Colonic mucosa (tissue), 4 donors: ENCODE data around the gene COG3. TPM values are rescaled to one million over a fixed set of nuclear protein-coding genes. Genes with fewer than 3 reads are reported as not detected.
A peak's percentile ranks its signal among the peaks of the same experiment; 100 is the strongest.

Source experiments
- DNase-seq: peaks from one replicate; pipeline ENCODE4 v3.0.0-alpha.2; 2020
- H3K27ac ChIP-seq: fragments of 200-600 bp; one replicate; pipeline ENCODE4 v1.8.0; 2021
- H3K27me3 ChIP-seq: fragments of 200-600 bp; one replicate; pipeline ENCODE4 v1.8.0; 2021
- H3K36me3 ChIP-seq: fragments of 200-600 bp; one replicate; pipeline ENCODE4 v1.8.0; 2021
- H3K4me1 ChIP-seq: fragments of 200-600 bp; one replicate; pipeline ENCODE4 v1.8.0; 2021; ENCODE audit warnings: mild to moderate bottlenecking
- H3K4me3 ChIP-seq: fragments of 200-600 bp; one replicate; pipeline ENCODE4 v1.8.0; 2021
- H3K9ac ChIP-seq, 2 donors: one replicate each; pipeline ENCODE4 v1.7.0; 2013; ENCODE audit warnings: control low read depth in 2 of 2, low read depth in 2 of 2, low read length in 2 of 2
- H3K9me3 ChIP-seq: fragments of 200-600 bp; one replicate; pipeline ENCODE4 v1.8.0; 2021
- intact Hi-C: fragments of 100-400 bp; cut with DNase I; formaldehyde crosslinking; loops from one replicate; pipeline ENCODE4 v1.14.1; 2022
- total RNA-seq, 2 donors: library from RNA; stranded (reverse); fragmentation: NEBNext Ultra II Directional in 1 of 2; extraction: Animal tissue kit (Norgen Biotek cat#: 25700) in 1 of 2; gene quantifications; one replicate each; pipeline ENCODE4 v1.2.1, GENCODE V29; 2021
- TF ChIP-seq, protein P1 (sequence below): fragments of 200-600 bp; IDR thresholded peaks from one replicate; pipeline ENCODE4 v1.8.0; 2022; ENCODE audit warnings: antibody characterized with exemption, mild to moderate bottlenecking
- donor health status: healthy.
- donor health status: DM: no; HTN: no; CAD: no.
- donor health status: DM: no; HTN: no; CAD: no.

COG3 gene
- total RNA-seq, 2 donors from 2014 or later: 39.0 to 49.8 TPM

DNA sequence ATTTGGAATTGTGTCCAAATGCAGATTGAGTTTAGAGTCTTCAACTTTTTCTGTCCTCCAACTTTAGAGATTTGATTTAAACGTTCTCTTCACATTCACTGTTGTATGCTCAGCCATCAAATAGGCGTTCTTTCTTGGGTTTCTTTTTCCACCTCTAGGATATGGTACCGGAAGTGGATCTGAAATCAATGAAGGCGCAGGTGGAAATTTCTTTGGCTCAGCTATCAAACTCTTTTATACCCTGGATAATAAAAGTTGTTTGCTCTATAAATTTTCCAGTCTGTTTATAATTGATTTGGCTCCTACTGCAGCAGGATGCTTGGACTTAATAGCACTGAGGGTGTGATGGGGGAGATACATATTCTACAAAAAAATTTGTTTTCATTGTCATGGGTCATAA lies 1.6 kb downstream of the COG3 start:
- peak overlapping the region; percentile 99 for H3K4me3 ChIP-seq
- H3K27me3 ChIP-seq: no peaks in the 10 kb centered on the region
- TF ChIP-seq, protein P1, sequence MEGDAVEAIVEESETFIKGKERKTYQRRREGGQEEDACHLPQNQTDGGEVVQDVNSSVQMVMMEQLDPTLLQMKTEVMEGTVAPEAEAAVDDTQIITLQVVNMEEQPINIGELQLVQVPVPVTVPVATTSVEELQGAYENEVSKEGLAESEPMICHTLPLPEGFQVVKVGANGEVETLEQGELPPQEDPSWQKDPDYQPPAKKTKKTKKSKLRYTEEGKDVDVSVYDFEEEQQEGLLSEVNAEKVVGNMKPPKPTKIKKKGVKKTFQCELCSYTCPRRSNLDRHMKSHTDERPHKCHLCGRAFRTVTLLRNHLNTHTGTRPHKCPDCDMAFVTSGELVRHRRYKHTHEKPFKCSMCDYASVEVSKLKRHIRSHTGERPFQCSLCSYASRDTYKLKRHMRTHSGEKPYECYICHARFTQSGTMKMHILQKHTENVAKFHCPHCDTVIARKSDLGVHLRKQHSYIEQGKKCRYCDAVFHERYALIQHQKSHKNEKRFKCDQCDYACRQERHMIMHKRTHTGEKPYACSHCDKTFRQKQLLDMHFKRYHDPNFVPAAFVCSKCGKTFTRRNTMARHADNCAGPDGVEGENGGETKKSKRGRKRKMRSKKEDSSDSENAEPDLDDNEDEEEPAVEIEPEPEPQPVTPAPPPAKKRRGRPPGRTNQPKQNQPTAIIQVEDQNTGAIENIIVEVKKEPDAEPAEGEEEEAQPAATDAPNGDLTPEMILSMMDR: no peak
- H3K9me3 ChIP-seq: no peaks in the 10 kb centered on the region
- intact Hi-C loops: loop anchor here (5.0 kb wide), 1 partner anchor 49 kb away; the partner anchor contains the start of gene SLC25A30
- DNase-seq: no peak
- peak overlapping the region in 1 of 2 donors; percentile 99 for H3K9ac ChIP-seq
- no peaks in the 10 kb centered on the region for H3K36me3 ChIP-seq
- peaks cover 16% of the 10 kb centered on the region for H3K4me1 ChIP-seq
- peak overlapping the region; percentile 97 for H3K27ac ChIP-seq

DNA sequence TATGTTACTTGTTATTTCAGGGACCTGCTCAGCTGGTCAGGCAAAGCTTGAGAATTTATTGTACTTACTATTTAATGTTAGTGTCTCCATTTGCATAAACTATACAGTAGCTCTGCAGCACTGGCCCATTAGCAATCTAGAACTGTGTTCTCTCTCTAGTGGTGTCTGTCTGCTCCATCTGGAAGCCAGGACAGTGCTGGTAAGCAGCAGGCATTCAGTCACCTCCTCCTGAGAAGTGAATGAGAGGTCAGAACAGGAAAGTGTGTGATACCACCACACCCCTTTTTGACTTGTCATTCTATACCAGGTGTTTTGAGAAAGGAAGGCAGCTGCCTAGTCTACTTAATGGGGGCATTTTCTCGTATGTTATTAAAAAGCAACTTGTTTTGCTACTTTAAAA lies 3.9 kb downstream of the COG3 start:
- intact Hi-C loops: loop anchor here (5.0 kb wide), 1 partner anchor 51 kb away; the partner anchor contains the start of gene SLC25A30
- DNase-seq: peak; percentile 36
- H3K9me3 ChIP-seq: no peaks in the 10 kb centered on the region
- H3K4me3 ChIP-seq: no peak overlapping the region
- peak overlapping the region in 1 of 2 donors; percentile 12 for H3K9ac ChIP-seq
- H3K27ac ChIP-seq: peak overlapping the region; percentile 63
- peaks cover 16% of the 10 kb centered on the region for H3K4me1 ChIP-seq
- TF ChIP-seq, protein P1: no peak
- no peaks in the 10 kb centered on the region for H3K27me3 ChIP-seq
- H3K36me3 ChIP-seq: no peaks in the 10 kb centered on the region

DNA sequence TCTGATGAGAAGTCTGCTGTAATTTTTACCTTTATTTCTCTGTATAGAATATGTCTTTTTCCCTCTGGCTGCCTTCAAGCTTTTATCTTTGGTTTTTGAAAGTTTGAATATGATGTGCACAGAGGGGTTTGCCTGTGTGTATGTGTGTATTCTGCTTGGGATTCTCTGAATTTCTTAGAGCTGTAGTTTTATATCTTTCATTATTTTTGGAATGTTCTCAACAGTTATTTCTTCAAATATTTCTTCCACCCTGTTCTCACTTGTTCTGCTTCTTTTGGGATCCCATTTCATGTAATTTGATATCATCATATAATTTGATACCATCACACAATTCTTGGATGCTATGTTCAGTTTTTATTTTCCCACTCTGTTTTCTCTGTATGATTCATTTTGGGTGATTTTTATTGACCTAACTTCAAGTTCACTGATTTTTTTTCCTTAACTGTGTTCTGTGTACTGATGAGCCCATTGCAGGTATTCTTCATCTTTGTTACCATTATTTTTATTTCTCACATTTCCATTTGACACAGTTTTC lies 7.5 kb downstream of the COG3 start:
- intact Hi-C loops: no loop called here
- Histone ChIP-seq H3K4me1 (peaks cover 12% of the 10 kb centered on the region), H3K9ac (no peak overlapping the region)

DNA sequence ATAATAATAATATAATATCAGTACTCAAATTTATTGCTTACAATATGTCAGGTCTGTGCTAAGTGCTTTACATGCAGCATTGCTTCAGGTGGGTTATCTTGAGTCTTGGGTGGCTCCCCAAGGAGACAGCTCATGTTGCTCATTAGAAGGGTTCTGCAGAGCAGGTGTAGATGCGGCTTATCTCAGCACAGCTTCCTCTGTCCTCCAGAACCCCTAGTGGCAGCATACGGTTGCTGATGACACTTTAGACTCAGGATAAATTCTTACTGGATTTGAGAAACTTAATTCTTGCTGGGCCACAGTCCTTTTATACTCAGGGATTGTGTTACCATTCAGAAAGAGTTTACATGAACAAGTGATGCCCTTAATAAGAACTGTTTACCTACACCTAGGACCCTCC lies 8.9 kb downstream of the COG3 start:
- Histone ChIP-seq H3K4me1 (peaks cover 2% of the 10 kb centered on the region), H3K36me3 (no peaks in the 10 kb centered on the region), H3K9me3 (no peaks in the 10 kb centered on the region), H3K4me3 (no peak overlapping the region), H3K9ac (no peak overlapping the region), H3K27me3 (no peaks in the 10 kb centered on the region), H3K27ac (no peak overlapping the region)
- TF ChIP-seq, protein P1: peak; percentile 35
- no peak for DNase-seq
- intact Hi-C loops: no loop called here

More for the DNA sequence above, 7.5 kb downstream of the COG3 start:
- Histone ChIP-seq H3K27ac (no peak overlapping the region), H3K27me3 (no peaks in the 10 kb centered on the region), H3K4me3 (no peak overlapping the region), H3K36me3 (no peaks in the 10 kb centered on the region), H3K9me3 (no peaks in the 10 kb centered on the region)
- DNase-seq: no peak
- TF ChIP-seq, protein P1: no peak

DNA sequence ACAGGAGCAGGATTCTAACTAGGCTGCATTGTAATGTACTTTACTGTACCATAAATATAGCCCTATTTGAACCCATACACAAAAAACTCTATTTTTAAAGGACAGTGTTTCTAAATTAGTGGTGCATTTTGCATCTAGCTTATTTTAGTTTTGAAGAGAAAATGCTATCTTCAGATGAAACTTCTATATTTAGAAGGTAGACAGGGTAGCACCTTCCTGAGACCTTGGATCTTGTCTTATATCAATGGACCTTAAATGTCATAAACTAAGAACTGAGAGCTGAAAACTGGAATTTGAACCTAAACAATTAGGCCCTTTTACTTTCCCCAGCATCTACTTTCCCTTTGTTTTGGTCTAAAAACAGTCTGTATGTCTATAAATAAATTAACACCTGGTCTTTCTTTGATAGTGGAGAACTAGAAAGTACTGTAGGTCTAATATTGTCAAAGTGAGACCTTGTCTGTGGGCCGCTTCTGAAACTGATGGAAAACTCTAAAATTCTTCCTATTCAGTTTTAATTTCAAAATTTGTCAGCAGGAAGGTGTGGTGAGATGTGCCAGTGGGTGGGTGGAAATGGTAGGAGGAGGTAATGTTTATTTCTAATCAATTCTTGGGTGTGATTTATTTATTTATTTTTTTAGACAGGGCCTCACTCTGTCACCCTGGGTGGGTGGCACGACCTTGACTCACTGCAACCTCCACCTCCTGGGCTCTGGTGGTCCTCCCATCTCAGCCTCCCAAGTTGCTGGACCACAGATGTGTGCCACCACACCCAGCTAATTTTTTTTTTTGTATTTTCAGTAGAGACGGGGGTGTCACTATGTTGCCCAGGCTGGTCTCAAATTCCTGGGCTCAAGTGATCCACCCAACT lies 10.1 kb downstream of the COG3 start:
- no peak for DNase-seq
- Histone ChIP-seq H3K4me3 (no peak overlapping the region), H3K27ac (no peak overlapping the region), H3K4me1 (no peaks in the 10 kb centered on the region), H3K36me3 (no peaks in the 10 kb centered on the region), H3K9ac (no peak overlapping the region), H3K27me3 (no peaks in the 10 kb centered on the region), H3K9me3 (no peaks in the 10 kb centered on the region)
- TF ChIP-seq, protein P1: no peak
- intact Hi-C loops: no loop called here
